ENCODE measurements around the gene AFF3.

DNA sequence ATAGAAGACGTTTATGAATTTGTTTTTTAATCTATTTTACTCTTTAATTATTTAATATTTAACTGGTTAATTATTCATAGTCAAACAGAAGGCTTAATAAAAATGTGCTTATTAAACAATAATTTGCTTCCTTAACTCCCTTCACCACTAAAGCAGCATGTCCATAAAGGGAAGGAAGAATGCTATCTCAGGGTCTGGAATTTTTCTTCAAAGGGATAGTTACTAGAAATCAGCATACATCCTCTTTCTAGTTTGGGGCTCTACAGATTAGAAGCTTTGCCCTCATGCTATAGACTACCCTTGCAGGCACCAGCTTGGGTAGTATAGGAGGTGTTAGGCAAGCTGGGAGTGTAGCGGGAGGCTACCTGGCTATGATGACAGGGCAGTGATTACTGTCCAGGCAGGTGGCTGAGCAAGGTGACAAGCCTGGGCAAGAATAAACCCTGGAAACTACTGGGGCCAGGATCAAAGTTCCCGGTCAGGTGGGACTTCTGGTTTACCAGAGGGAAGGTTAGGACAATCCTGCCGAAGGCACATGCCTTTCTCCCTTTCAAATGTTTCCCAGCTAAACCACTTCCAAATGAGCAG is 376.6 kb downstream of the AFF3 start:
- TF ChIP-seq, protein P1, sequence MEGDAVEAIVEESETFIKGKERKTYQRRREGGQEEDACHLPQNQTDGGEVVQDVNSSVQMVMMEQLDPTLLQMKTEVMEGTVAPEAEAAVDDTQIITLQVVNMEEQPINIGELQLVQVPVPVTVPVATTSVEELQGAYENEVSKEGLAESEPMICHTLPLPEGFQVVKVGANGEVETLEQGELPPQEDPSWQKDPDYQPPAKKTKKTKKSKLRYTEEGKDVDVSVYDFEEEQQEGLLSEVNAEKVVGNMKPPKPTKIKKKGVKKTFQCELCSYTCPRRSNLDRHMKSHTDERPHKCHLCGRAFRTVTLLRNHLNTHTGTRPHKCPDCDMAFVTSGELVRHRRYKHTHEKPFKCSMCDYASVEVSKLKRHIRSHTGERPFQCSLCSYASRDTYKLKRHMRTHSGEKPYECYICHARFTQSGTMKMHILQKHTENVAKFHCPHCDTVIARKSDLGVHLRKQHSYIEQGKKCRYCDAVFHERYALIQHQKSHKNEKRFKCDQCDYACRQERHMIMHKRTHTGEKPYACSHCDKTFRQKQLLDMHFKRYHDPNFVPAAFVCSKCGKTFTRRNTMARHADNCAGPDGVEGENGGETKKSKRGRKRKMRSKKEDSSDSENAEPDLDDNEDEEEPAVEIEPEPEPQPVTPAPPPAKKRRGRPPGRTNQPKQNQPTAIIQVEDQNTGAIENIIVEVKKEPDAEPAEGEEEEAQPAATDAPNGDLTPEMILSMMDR (IDR thresholded peaks at IDR 0.05), result no peak
- TF ChIP-seq ZFX (IDR thresholded peaks at IDR 0.05; ENCODE audit: borderline replicate concordance), result no peak

All from 22Rv1 (cell line).